Fibroblast of peridontal ligament (primary cell): ENCODE measurements around the gene SLC66A2.

ENCODE experiments used
- DNase-seq: peaks from one replicate; pipeline ENCODE4 v3.0.0-alpha.2; 2010; ENCODE audit errors: extremely low read depth

The SLC66A2 gene

DNA sequence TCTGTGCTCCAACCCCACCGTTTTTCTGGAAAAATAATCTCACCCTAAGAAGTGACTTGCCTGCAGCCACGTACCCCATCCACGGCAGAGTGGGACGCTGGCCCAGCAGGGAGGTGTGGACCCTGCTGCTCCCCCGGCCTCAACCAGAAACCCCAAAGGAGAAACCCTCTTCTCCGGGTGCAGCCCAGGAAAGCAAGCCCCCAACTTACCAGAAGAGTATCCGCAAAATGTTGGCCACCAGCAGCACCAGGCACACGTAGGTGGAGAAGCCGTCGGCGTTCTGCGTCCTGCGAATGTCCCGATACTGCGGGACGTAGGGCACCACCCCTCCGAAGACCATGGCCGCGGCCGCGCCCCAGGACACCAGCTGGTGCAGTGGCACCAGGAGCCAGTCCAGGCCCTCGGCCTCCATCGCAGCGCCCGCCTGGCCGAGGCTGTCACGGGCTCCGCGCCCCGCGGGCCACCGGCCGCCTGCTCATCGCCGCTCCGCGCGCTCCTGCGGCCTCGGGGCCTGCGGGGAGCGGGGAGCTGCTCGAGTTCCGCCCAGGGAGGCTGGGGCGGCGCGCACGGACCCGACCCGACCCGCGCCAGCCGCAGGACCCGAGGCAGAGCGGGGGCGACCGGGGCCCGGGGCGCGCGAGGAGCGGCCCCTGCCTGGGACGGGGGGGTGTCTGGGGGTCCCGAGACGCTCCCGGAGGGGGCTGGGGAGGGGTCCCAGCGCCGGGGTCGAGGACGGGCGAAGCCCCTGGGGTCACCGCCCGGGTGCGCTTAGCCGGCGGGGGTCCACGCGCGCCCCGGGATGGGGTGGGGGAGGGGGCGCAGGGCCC, 725 bp downstream of the SLC66A2 start:
- DNase-seq: no peak

- no peak for DNase-seq
Observed at GRCh38 chr18:79949697-79950487, 1.6 kb downstream of the SLC66A2 start.

GRCh38 chr18:79948719-79949411, 2.6 kb downstream of the SLC66A2 start:
- DNase-seq: no peak

GRCh38 chr18:79947881-79948610, 3.4 kb downstream of the SLC66A2 start:
- no peak for DNase-seq

- peak; percentile 55 for DNase-seq
Observed at GRCh38 chr18:79947054-79947755, 4.2 kb downstream of the SLC66A2 start.

DNA sequence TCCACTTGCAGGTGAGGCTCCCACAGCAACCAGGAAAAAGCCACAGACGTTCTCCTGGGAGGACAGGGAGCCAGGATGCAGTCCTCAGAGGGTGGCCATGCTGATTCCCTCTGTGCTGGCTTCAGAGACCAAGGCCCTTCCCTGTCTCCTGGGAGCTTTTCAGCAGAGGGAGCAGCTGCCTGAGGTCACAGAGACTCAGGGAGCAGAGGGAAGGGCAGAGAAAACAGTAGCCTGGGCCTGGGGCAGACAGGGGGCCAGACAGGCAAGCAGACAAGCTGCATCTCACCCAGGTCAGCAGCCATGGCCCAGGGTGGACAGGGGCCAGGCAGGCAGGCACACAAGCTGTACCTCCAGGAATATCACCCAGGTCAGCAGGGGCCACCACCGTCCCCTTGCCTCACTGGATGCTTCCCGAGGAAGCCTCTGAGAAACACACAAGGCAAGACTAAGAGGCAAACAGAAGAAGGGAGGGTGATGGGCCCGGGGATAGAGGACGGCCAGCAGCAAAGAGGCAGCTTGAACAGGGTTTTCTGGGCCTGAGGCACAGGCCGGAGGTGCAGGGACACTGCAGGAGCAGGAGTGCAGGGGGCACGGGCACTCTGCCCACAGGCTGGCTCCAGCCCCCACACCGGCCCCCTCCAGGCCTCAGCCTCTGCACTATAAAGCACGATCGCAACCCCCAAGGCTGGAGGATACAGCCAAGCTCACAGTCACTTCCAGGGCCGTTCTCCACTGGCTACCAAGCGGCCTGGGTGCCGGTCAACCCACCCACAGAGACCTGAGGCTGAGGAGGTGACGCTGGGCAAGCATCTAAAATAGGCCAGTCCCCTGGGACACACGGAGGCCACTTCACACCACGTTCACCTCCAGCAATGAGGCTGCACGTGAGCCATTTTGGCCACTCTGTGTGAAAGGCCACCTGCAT, 6.1 kb downstream of the SLC66A2 start:
- DNase-seq: no peak

DNA sequence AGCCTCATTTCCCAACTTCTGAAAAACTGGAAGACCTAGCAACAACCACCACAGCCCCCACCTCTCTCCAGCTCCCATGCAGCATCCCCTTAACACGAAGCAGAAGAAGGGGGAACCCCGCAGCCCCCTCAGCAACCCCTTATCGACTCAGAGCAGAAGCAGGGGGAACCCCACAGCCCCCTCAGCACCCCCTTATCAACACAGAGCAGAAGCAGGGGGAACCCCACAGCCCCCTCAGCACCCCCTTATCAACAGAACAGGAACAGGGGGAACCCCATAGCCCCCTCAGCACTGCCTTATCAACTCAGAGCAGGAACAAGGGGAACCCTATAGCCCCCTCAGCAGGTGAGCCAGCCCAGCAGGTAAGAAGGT, 6.7 kb downstream of the SLC66A2 start:
- DNase-seq: no peak

GRCh38 chr18:79944126-79944731, 7.2 kb downstream of the SLC66A2 start:
- no peak for DNase-seq

GRCh38 chr18:79943608-79944125, 7.8 kb downstream of the SLC66A2 start:
- DNase-seq: no peak

DNA sequence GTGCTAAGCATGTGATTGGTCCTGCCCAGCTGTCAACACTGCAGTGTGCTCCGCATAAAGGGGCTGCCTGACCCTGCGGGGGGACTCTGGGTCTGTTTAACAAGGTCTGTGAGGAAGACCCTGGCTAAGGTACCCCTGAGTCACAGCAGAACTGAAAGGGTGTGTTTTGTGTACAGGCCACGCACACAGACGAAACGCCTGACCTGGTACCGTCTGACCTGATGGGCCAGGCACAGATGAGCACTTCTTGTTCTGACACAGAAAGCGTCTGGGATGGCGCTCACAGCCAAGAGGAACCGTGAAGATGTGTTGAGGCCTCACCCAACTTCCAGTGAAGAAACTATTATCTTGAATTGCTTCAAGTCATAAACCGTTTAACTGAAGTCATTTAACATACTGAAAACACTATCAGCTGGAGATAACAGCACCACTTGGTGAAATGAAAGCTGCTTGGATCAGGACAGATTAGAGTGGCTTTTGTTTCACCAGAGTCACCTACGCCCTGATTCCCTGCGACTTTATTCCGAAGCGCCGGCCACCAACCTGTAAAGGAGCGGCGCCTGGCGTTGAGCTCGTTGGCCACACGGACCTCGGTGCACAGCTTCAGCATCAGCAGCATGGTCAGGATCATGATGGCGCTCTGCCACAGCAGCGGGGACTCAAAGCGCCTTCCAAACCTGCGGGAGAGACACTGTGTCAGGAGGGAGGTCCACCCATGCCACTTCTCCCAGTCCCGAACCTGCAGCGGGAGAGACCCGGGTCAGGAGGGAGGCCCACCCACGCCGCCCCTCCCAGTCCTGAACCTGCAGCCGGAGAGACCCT, 8.5 kb downstream of the SLC66A2 start:
- DNase-seq: no peak

DNA sequence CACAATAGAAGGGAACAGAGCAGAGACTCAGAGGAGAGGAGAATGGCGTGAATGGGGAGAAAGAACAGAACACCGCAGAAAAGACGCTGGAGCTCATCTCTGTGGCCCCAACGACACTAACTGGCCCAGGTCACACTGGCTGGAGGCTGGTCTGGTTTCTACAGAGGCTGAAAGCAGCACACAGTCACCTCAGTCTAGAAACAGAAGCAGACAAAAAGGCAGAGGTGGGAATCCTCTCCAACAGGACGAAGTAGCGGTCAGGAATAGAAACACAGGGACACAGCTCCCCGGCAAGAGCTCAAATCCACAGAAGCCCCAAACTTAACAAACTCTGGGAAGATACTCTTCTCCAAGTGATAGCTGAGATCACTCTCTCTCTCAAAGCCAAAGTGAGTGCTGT, 9.2 kb downstream of the SLC66A2 start:
- DNase-seq: no peak

- DNase-seq: no peak
Observed at GRCh38 chr18:79941473-79942119, 9.9 kb downstream of the SLC66A2 start.

DNA sequence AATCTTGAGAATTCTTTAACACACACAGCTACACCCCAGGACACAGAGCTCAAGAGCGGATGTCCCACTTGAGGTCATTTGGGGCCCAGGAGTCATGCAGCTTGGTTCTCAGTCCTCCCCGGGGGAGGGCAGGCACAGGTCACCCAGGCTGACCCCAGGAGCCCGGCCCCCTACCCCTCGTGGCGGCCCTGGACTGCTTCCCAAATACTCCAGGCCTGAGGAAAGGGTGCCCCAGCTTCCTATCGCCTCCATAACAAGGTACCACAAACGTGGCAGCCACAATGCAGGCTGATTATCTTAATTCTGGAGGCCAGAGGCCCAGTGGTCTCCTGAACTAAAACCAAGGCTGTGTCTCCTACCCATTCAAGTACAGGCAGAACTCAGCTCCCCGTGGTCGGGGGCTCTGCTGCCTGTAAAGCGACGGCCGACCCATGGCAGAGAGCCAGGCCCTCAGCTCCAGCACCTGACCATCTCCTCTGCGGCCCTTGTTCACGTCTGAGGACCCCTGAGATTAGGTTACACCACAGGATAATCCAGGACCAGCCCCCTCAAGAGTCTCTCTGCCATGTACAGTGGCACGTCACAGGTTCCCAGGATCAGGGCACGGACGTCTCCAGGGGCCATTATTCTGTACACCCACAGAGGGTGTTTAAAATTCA, 10.5 kb downstream of the SLC66A2 start:
- no peak for DNase-seq

GRCh38 chr18:79940126-79940813, 11.2 kb downstream of the SLC66A2 start:
- no peak for DNase-seq

DNA sequence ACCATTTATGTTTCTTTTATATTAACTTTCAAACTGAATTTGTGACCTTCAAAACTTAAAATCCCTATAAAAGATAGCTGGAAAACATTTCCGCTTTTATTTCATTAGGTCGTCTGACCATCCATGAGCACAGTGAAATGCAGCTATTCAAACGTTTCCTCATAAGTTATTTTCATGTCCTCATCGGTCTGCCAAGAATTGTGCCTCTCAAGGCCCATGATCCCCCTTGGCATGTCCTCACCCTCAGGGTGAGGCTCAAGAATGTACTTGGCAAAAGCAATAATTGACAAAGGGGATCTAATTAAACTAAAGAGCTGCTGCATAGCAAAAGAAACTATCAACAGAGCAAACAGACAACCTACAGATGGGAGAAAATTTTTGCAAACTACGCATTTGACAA, 12.4 kb downstream of the SLC66A2 start:
- DNase-seq: no peak

DNA sequence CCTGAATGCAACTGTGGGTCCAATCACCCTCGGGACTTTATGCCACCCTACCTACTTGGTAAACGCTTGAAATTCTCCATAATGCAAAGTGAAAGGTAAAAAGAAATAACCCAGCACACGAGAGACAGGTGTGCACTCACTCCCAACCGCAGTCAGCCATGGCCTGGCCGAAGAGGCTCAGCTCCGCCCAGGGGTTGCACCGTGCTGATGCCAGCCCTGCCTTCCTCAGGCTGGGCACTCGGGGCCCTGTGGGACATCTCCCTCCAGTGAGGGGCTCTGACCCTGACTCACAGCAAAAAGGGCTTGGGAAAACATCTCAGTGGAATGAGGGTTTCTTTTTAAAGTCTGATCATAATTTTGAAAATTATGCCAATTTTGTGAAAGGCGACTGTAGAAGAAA, 13.3 kb downstream of the SLC66A2 start:
- no peak for DNase-seq
